Measurements from ENCODE around the gene MT1M.
"Not testable (repeated sequence)": the region's sequence is repeated elsewhere in the genome, so short reads cannot be mapped to it uniquely, and the experiment has no call there.

Gene MT1M

GRCh38 chr16:56632156-56632847 is at the start of gene MT1M:
TSS of gene MT1M (plus strand) at chr16:56632659. CDS start at chr16:56632732, 73 bp downstream.
- no peak for DNase-seq

GRCh38 chr16:56582911-56583310 is 49.5 kb upstream of the MT1M start:
- DNase-seq: not testable (repeated sequence)

GRCh38 chr16:56583351-56584168 is 48.9 kb upstream of the MT1M start:
- DNase-seq: no peak

- no peak for DNase-seq
Observed at GRCh38 chr16:56584276-56584675, 48.2 kb upstream of the MT1M start.

- DNase-seq: no peak
Observed at GRCh38 chr16:56588781-56589140, 43.7 kb upstream of the MT1M start.

GRCh38 chr16:56589141-56590039 is 43.1 kb upstream of the MT1M start, which contains the start of gene MT3:
TSS of gene MT3 (plus strand) at chr16:56589528. CDS start at chr16:56589591, 63 bp downstream.
- DNase-seq: peak; percentile 19

- DNase-seq: no peak
Observed at GRCh38 chr16:56591377-56592060, 40.9 kb upstream of the MT1M start.

- no peak for DNase-seq
Observed at GRCh38 chr16:56593573-56594291, 38.7 kb upstream of the MT1M start.

GRCh38 chr16:56594292-56594619 is 38.2 kb upstream of the MT1M start:
- DNase-seq: no peak

- DNase-seq: peak; percentile 25
Observed at GRCh38 chr16:56600398-56600999, 32.0 kb upstream of the MT1M start.

- no peak for DNase-seq
Observed at GRCh38 chr16:56601325-56601724, 31.1 kb upstream of the MT1M start.

GRCh38 chr16:56603589-56603988 is 28.9 kb upstream of the MT1M start:
- DNase-seq: no peak

GRCh38 chr16:56604966-56605365 is 27.5 kb upstream of the MT1M start:
- DNase-seq: no peak

- no peak for DNase-seq
Observed at GRCh38 chr16:56605475-56605874, 27.0 kb upstream of the MT1M start.

- DNase-seq: no peak
Observed at GRCh38 chr16:56606071-56606475, 26.4 kb upstream of the MT1M start.

- no peak for DNase-seq
Observed at GRCh38 chr16:56606476-56607108, 25.9 kb upstream of the MT1M start.

- no peak for DNase-seq
Observed at GRCh38 chr16:56607109-56607618, 25.3 kb upstream of the MT1M start.

GRCh38 chr16:56607675-56608042 is 24.8 kb upstream of the MT1M start:
- DNase-seq: no peak

- DNase-seq: peak; percentile 93
Observed at GRCh38 chr16:56608043-56608875, 24.2 kb upstream of the MT1M start, which contains the start of gene MT2A. TSS of gene MT2A (plus strand) at chr16:56608584. CDS start at chr16:56608656, 72 bp downstream.

Data from stimulated activated CD4-positive, alpha-beta T cell treated with anti-CD3 and anti-CD28 coated beads, Interleukin-1b, Interleukin-23, amount 100 ng/mL, for 48 hours (primary cell).